Mammary epithelial cell (primary cell): Measurements from ENCODE around the gene EIF4G2.

Source experiments
- CTCF ChIP-seq, 2 donors: IDR thresholded peaks in 1 of 2; conservative IDR thresholded peaks in 1 of 2; 2 replicates each; pipeline ENCODE4 v1.5.1; 2011 to 2012; ENCODE audit warnings: inconsistent platforms in 2 of 2, low read length in 2 of 2, mild to moderate bottlenecking in 2 of 2, control low read depth in 1 of 2, low read depth in 1 of 2; ENCODE audit not compliant: insufficient read depth in 1 of 2; ENCODE audit errors: extremely low read depth in 1 of 2
- EZH2 ChIP-seq: IDR thresholded peaks from 2 replicates; pipeline ENCODE4 v1.6.1; 2012; ENCODE audit warnings: low read length, inconsistent platforms, borderline replicate concordance

DNA sequence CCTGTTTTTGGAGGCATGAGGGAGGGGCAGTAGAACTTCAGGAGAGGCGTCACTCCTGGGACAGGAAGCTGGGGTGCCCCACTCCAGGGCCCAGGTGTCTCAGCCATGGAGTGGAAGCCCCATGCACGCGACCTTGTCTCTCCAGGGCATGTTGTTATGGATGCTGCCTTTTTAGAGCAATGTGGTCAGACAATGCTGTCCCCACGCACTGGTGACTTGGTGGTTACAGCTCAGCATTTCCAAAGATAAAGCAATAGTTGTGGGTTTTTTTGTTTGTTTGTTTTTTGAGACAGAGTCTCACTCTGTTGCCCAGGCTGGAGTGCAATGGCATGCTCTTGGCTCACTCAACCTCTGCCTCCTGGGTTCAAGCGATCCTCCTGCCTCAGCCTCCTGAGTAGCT lies 22.3 kb downstream of the EIF4G2 start:
- TF ChIP-seq CTCF (conservative IDR thresholded peaks at IDR 0.05 in 1 of 2, IDR thresholded peaks at IDR 0.05 in 1 of 2; ENCODE audit: extremely low read depth in 1 of 2, insufficient read depth in 1 of 2, low read depth in 1 of 2, low read length in 2 of 2) (no peak), EZH2 (no peak)
